Stimulated activated CD4-positive, alpha-beta T cell treated with anti-CD3 and anti-CD28 coated beads, Interleukin-1b, Interleukin-23, amount 100 ng/mL, for 48 hours (primary cell): ENCODE results near the gene RALGAPA2.

Source experiments
- DNase-seq: peaks from one replicate; pipeline ENCODE4 v3.0.0-alpha.2; 2020

RALGAPA2 gene

GRCh38 chr20:20528861-20529260 lies 183.6 kb downstream of the RALGAPA2 start:
- DNase-seq: no peak

- DNase-seq: no peak
These were observed 184.8 kb downstream of the RALGAPA2 start for GRCh38 chr20:20527661-20528060.

DNA sequence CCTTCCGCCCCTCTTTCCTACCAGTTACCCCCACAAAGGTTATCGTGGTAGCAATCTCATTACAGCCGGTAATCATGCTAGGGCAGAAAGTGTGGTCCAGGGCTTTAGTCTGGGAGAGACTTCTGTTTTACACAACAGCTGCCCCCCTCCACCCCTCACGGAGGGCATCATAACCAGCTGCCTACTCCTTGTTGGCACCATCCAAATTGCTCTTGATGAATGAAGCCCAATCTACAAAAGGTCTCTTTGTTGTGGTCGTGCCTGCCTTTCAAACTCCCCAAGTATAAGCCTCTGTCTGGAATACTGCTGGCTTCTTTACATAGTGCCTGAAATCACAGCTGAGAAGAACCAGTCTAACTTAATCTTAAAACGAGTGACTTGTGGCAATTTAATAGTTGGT lies 186.7 kb downstream of the RALGAPA2 start:
- no peak for DNase-seq

GRCh38 chr20:20525214-20525613 lies 187.2 kb downstream of the RALGAPA2 start:
- DNase-seq: no peak

DNA sequence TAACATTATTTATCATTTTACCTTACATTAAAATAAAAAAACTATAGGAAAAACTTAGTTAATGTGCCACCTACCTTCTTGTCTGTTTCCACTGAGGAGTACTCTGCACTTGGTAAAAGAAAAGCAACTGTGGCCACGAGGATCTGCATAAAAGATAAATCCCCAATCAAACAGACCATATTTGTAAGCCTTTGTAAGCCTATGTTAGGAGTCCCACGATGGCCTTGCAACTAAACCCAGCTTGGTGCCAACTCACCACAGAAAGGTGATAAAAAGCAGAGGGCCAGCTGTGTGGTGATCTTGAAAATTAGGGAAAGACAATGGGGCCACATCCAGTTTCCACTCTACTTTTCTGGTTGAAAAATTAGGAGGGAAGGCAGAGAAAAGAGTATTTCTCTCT lies 187.7 kb downstream of the RALGAPA2 start:
- DNase-seq: no peak

GRCh38 chr20:20521736-20522135 lies 190.7 kb downstream of the RALGAPA2 start:
- no peak for DNase-seq

- DNase-seq: no peak
These were observed 191.7 kb downstream of the RALGAPA2 start for GRCh38 chr20:20520776-20521175.

- no peak for DNase-seq
These were observed 193.2 kb downstream of the RALGAPA2 start for GRCh38 chr20:20519269-20519668.

DNA sequence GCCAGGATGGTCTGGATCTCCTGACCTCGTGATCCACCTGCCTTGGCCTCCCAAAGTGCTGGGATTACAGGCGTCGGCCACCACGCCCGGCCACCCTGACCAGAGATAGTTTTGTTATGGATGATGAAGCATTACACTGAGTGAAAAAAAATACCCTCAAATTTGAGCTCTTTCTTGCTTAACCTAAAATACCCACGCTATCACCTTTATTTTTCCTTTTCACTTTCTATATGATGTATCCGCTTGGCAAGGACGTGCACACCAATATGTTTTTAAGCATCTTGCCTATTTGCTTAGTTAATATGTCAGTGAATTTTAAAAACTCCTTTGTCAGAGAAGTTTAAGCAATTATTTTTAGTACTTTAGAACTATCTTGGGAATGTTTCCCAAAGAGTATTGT lies 194.2 kb downstream of the RALGAPA2 start:
- no peak for DNase-seq

DNA sequence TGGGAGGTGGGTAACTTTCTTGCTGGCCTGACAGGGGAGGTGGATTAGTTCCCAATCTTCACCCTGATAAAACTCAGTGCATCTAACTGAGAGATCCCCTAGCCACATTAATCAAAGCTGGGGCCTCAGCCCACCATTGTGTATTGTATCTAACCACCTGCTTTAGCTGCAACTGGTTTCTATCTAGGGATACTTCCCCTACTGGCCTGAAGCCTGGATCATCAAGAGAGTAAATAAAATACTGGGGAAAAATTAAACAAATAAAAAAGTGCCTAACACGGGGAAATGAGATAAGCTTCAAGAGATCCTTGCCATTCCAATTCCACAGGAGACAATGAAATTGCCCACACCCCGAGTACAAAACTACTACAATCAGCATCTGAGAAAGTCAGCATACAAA lies 195.1 kb downstream of the RALGAPA2 start:
- no peak for DNase-seq

DNA sequence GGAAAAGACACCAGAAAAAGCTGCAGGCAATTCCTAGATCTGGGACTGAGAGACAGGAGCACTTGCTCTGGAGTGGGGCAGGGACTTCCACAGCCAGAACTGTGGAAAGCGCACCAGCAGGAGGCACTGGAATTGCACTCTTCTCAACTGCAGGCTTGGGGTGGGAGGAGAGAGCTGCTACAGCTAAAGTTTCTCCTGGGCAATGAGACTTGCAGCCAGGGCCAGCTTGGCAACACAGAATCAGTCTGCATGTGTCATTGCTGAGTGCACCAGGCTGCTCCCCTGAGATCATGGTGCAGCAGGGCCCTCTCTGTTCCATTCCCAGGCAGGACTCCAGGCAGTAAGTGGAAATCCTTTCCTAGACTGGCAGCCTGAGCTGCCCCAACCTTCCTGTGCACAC lies 198.7 kb downstream of the RALGAPA2 start:
- no peak for DNase-seq

DNA sequence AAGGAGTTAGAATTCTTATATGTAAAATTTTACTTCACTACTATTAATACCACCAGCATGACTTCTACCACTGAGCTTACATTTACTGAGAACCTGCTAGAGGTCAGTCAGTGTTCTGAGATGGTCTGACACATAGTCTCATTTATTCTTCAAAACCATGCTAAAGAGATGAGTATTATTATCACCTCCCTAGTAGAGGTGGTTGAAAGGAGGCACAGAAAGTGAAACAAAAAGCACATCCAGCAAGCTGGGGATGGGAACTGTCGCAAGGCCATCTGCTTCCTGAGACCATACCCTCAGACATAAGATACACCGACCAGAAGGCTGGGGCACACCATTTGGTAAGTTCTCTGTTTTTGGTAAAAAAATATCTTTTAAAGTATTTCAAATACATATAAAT lies 206.9 kb downstream of the RALGAPA2 start:
- no peak for DNase-seq

DNA sequence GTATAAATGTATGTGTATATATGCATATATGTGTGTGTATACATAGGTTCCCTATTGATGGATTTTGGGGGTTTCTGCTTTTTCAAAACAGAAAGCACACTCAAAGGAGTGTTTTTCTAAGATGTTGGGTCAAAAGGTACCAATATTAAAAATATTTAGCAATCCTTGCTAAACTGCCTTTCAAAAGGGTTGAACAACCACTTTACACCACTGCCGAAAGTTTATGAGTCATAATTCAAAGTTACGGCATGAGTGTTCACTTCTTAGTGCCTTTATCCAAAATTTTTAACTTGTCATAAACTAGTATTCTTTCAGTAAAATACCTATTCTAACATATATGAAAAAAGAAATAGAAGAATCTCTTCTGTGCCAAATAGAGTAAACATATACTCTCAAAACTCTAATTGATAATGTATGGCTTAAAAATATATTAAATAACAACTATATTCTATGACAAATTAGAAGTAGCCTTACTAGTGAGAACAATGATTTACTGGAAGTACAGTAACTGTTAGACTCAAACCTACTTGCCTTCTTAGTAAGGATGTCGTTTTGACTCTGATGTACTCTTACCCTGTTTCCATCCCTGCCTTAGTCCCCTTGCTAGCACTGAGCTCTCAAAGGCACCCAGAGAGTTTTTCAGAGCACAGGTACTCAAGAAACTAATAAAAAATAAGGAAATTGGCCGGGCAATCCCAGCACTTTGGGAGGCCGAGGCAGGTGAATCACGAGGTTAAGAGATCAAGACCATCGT lies 208.5 kb downstream of the RALGAPA2 start:
- DNase-seq: no peak

DNA sequence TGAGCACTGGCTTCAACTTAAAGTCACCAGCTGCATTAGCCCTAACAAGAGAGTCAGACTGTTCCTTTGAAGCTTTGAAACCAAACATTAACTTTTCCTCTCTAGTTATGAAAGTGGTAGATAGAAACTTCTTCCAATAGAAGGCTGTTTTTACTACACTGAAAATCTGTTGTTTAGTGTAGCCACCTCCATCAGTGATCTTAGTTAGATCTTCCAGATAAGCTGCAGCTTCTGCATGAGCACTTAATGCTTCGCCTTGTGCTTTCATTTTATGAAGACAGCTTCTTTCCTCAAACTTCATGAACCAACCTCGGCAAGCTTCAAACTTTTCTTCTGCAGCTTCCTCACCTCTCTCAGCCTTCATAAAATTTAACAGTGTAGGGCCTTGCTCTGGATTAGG lies 211.3 kb downstream of the RALGAPA2 start:
- DNase-seq: no peak

GRCh38 chr20:20500312-20500711 lies 212.1 kb downstream of the RALGAPA2 start:
- no peak for DNase-seq

GRCh38 chr20:20499439-20499838 lies 213.0 kb downstream of the RALGAPA2 start:
- DNase-seq: no peak

DNA sequence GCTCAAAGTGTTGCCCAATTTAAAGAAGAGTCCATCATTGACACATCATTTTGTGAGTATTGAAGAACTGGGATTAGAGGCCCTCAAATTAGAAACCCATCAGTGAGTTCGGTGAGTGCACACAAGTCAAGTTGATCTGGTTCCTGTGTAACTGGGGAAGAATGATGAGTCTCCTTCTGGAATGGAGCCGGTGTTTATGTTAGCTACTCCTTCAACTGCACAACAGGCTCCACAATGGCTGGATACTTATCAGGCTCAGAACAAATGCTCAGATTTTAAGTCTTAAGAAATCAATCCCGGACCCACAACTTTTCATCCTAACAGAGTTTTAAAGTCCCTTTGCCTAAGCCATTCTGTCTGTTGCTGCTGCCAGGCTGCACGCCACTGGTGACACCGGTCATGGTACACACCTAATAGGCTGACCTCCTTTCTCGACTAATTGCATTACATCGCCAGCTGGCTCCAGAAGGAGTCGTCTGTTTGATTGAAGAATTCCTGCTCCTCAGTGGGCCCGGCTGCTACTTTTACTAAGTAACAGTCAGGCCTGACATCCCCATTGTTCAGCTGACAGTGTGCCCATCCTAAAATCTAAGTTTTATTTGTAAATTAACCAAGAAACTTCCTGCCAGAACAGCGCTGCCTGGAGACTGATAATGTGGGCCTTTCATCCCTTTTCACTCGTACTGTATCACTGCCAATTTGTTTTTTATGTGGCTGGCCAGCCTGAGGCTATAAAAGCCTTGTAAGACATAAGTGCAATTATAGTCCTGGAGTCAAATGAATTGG lies 214.2 kb downstream of the RALGAPA2 start:
- no peak for DNase-seq

DNA sequence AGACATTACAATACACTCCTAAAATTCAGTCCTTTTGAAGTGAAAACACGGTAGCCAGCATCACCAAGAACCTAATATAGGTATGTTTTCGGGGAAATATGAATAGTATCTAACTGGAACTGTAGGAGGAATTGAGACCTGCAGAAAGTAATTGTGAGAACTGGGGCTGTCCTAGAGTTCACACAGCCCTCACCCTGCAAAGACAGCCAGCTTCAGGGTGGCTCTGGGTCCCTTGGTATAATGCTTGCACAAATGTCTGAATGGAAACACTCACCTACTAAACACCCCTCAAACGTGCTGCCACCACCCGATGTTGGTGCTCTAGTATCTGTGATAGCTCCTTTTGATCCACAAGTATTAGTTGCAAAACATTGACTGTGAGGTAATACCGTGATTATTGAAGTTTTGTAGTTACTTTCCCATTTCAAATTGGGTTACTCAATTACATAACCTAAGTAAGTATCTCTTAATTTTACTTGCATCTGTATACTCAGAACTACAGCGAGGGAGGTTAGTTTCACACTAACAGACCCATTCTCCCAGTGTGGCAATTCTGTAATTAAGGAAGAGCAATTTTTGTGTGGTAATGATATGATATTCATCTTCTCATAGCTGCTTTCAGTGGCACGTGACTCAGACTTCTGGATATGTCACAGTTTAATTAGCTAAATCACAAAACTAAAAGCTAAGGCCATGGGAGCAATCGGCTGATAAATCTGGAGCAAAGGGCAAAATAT lies 215.0 kb downstream of the RALGAPA2 start:
- DNase-seq: peak; percentile 38

DNA sequence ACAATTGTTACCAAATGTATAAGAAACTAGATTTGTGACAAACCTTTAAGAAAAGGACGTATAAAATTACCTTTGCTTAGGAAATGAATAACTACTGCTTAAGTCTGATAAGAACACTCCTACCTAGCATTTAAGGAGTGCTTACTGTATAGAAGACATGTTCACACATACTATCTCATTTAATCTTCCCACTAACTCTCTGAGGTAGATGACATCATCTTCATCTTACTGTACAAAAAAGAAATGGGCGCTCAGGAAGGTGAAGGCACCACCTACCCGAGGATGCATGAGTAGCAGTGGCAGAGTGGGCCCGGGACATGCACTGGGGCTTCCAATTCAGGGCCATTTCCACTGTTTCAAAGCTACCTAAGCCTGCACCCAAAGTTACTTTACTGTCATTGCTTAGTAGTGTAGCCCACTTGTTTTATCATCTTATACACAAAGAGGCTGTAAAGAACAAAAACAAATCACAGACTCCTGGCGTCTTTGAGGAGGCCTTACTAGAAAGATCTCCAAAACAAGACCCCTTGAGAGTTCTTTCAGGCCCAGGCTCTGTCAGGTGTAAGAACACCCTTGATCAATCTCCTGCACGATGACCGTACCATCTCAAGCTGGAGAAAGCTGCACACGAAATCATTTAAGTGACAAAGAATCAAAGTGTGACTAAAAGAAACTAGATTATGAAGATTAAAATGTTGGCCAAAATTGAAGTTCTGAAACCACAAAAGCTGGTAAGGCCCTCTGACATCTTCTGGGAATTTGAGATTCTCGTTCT lies 216.5 kb downstream of the RALGAPA2 start:
- peak; percentile 41 for DNase-seq

DNA sequence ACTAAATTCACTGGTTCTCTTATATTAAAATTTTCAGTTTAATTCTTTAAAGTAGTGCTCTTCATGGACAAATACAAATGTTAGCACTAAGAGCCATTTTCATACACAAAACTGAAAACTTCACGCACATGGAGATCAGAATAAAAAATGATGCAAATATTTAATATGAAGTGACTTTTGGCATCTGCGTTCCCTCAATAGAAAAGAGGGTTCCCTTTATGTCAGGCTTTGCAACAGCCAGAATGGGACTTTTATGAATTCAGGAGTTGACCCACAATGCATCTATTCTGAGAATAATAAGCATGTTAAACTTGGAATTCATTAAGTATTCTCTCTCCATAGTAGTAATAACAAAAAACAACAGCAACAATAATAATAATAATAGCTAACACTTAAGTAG lies 218.7 kb downstream of the RALGAPA2 start:
- DNase-seq: no peak

GRCh38 chr20:20492521-20493332 lies 219.7 kb downstream of the RALGAPA2 start:
- DNase-seq: no peak

- DNase-seq: no peak
These were observed 220.6 kb downstream of the RALGAPA2 start for GRCh38 chr20:20491784-20492264.
